Prostate gland (tissue), 2 donors: ENCODE results near the gene CCL20. TPM values are rescaled to one million over a fixed set of nuclear protein-coding genes. Genes with fewer than 3 reads are reported as not detected.
"Not testable (repeated sequence)": the region's sequence is repeated elsewhere in the genome, so short reads cannot be mapped to it uniquely, and the experiment has no call there.

Experiments
- DNase-seq: peaks from one replicate; pipeline ENCODE4 v3.0.0-alpha.2; 2019; ENCODE audit warnings: low spot score
- H3K27ac ChIP-seq, 2 donors: fragments of 200-600 bp; sonication (generic); 2 replicates each; pipeline ENCODE4 v1.5.1; 2017 to 2019
- H3K27me3 ChIP-seq: fragments of 200-600 bp; sonication (generic); replicated peaks from 2 replicates; pipeline ENCODE4 v1.5.1; 2019; ENCODE audit not compliant: insufficient read depth
- H3K36me3 ChIP-seq, 2 donors: fragments of 200-600 bp; sonication (generic); 1 replicate in 1 of 2; 2 replicates in 1 of 2; pipeline versions ENCODE4 v1.5.1 to v1.8.1; 2017 to 2019
- H3K4me1 ChIP-seq: fragments of 200-600 bp; sonication (generic); replicated peaks from 2 replicates; pipeline ENCODE4 v1.5.1; 2019
- H3K4me3 ChIP-seq, 2 donors: fragments of 200-600 bp; sonication (generic); 2 replicates each; pipeline ENCODE4 v1.5.1; 2017 to 2019
- H3K9me3 ChIP-seq: fragments of 200-600 bp; sonication (generic); 2 replicates; pipeline ENCODE4 v1.5.1; 2017
- CTCF ChIP-seq, 4 experiments: fragments of 200-600 bp in 2 of 4; fragments of 450-650 bp in 2 of 4; sonication (generic) in 2 of 4; IDR thresholded peaks; 1 replicate in 3 of 4; 2 replicates in 1 of 4; pipeline ENCODE4 v1.5.1; 2016 to 2019; ENCODE audit warnings: antibody characterized with exemption in 4 of 4, mild to moderate bottlenecking in 2 of 4, moderate library complexity in 2 of 4
- POLR2A ChIP-seq: fragments of 450-650 bp; IDR thresholded peaks from one replicate; pipeline ENCODE4 v1.6.1; 2016; ENCODE audit warnings: antibody characterized with exemption, mild to moderate bottlenecking
- POLR2AphosphoS5 ChIP-seq: sonication (generic); formaldehyde crosslinking; IDR thresholded peaks from one replicate; pipeline ENCODE4 v1.6.1; 2017; ENCODE audit warnings: antibody characterized with exemption
- WGBS: methylation state at CpG from one replicate; pipeline ENCODE4 v1.1.5; 2018; 5-methylcytosine and 5-hydroxymethylcytosine counted together
- intact Hi-C: fragments of 100-400 bp; cut with DNase I; formaldehyde crosslinking; loops from one replicate; pipeline ENCODE4 v1.14.2; 2022
- total RNA-seq, 2 donors: library from RNA; depleted of rRNA; stranded (reverse); fragments of >200 nt; gene quantifications; one replicate each; pipeline ENCODE4 v1.1.0, GENCODE V29; 2016

Gene CCL20
- total RNA-seq, 2 donors from 2014 or later, result 1.6 TPM; not detected in 1

GRCh38 chr2:227788561-227789018 lies 25.1 kb upstream of the CCL20 start:
- Histone ChIP-seq H3K36me3 (no peaks in the 10 kb centered on the region), H3K27me3 (no peaks in the 10 kb centered on the region), H3K9me3 (no peaks in the 10 kb centered on the region), H3K4me1 (no peaks in the 10 kb centered on the region), H3K4me3 (no peak overlapping the region), H3K27ac (no peak overlapping the region)
- intact Hi-C loops, result no loop called here
- TF ChIP-seq POLR2AphosphoS5, result no peak
- no peak for TF ChIP-seq POLR2A
- TF ChIP-seq CTCF (IDR thresholded peaks at IDR 0.05), result no peak
- DNase-seq, result no peak
- 64% methylated on average over 4 of the region's 4 CpGs for WGBS

GRCh38 chr2:227789803-227790202 lies 23.8 kb upstream of the CCL20 start:
- TF ChIP-seq CTCF (IDR thresholded peaks at IDR 0.05) (no peak), POLR2A (no peak), POLR2AphosphoS5 (no peak)
- WGBS, result 79% methylated on average over 4 of the region's 4 CpGs
- no peaks in the 10 kb centered on the region for H3K27me3 ChIP-seq
- no peak for DNase-seq
- intact Hi-C loops, result no loop called here
- no peak overlapping the region for H3K4me3 ChIP-seq
- H3K27ac ChIP-seq, result no peak overlapping the region
- no peaks in the 10 kb centered on the region for H3K9me3 ChIP-seq
- H3K4me1 ChIP-seq, result no peaks in the 10 kb centered on the region
- H3K36me3 ChIP-seq, result no peaks in the 10 kb centered on the region

GRCh38 chr2:227793148-227793712 lies 20.4 kb upstream of the CCL20 start:
- no peaks in the 10 kb centered on the region for H3K9me3 ChIP-seq
- no peaks in the 10 kb centered on the region for H3K27me3 ChIP-seq
- H3K4me3 ChIP-seq, result no peak overlapping the region
- WGBS, result 91% methylated on average over 5 of the region's 5 CpGs
- no peaks in the 10 kb centered on the region for H3K36me3 ChIP-seq
- no peak for DNase-seq
- H3K27ac ChIP-seq, result no peak overlapping the region
- intact Hi-C loops, result no loop called here
- no peak for TF ChIP-seq POLR2AphosphoS5
- no peak for TF ChIP-seq CTCF (IDR thresholded peaks at IDR 0.05)
- TF ChIP-seq POLR2A, result no peak
- H3K4me1 ChIP-seq, result no peaks in the 10 kb centered on the region

- WGBS, result 33% methylated on average over 12 of the region's 12 CpGs
- H3K4me3 ChIP-seq, result no peak overlapping the region
- no peak for TF ChIP-seq CTCF (IDR thresholded peaks at IDR 0.05)
- TF ChIP-seq POLR2A, result no peak
- no peak for TF ChIP-seq POLR2AphosphoS5
- H3K4me1 ChIP-seq, result no peaks in the 10 kb centered on the region
- DNase-seq, result no peak
- no peaks in the 10 kb centered on the region for H3K27me3 ChIP-seq
- intact Hi-C loops, result no loop called here
- H3K27ac ChIP-seq, result no peak overlapping the region
- H3K36me3 ChIP-seq, result no peaks in the 10 kb centered on the region
- no peaks in the 10 kb centered on the region for H3K9me3 ChIP-seq
These were observed 17.5 kb upstream of the CCL20 start for GRCh38 chr2:227796045-227796711.

GRCh38 chr2:227796768-227797167 lies 16.9 kb upstream of the CCL20 start:
- H3K4me1 ChIP-seq, H3K9me3 ChIP-seq, H3K27me3 ChIP-seq, H3K36me3 ChIP-seq, H3K27ac ChIP-seq, H3K4me3 ChIP-seq, DNase-seq, intact Hi-C loops: not testable (repeated sequence)
- WGBS, result 92% methylated on average over 5 of the region's 5 CpGs
